Measurements from ENCODE around the gene CARD11.
"Not testable (repeated sequence)": the region's sequence is repeated elsewhere in the genome, so short reads cannot be mapped to it uniquely, and the experiment has no call there.

Gene CARD11

DNA sequence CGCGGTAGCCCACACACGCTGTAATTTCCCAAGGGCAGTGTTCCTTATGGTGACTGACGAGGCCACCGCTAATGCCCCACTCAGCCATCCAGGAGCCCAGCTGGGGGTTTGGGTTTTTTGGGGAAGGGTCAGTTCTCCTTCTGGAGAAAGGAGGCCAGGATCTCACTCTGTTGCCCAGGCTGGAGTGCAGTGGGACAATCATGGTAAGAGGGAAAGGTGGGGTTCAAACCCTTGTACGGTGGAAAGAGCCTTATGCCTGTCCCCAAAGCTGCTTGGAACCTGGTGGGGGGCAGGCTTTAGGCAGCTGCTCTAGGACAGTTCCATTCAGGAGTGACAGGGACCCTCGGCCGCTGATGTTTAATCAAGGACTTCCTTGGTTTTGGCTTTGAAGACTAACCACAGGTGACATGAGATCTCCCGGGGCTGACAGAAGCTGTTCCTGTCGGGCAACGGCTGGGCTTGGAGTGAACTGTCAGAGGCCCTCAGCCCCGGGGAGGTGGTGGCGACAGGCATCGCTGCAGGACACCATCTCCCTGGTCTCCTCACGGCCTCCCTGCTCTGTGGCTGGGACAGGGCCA lies 84.5 kb downstream of the CARD11 start:
- DNase-seq: no peak

DNA sequence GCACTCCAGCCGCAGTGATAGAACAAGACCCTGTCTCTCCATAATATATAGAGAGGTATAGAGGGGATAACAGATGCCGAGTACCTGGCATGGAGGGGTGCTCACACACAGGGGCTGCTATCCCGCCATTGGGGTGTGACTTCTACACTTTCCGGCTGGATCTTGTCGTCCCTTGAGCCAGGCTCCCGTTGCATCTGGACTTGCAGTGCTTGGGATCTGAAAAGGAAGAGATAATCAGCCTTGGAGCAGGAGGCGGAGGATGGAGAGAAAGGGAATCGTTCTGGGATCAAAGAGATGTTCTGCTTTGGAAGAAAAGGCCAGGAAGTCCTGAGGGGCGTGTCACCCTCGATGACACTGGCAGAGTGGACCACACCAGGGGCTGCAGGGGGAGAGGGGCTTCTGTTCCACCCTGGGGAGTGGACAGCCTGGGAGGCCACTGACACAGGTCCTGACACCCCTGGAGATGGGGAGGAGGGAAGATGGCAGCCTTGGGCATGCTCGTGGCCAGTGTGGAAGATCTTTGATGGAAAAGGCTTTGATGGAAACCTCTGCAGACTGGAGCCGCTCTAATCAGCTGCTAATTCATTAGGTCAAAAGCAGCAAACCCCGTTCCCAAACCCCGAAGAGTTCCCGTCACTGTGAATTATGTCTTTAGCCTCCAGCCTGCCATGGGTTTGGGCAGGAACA lies 85.1 kb downstream of the CARD11 start:
- no peak for DNase-seq

DNA sequence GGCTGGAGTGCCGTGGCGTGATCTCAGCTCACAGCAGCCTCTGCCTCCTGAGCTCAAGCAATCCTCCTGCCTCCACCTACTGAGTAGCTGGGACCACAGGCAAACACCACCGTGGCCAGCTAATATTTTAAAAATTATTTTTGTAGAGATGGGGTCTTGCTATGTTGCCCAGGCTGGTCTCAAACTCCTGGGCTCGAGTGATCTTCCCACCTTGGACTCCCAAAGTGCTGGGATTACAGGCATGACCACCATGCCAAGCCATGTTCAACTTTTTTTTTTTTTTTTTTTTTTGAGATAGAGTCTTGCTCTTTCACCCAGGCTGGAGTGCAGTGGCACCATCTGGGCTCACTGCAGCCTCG lies 86.3 kb downstream of the CARD11 start:
- DNase-seq: not testable (repeated sequence)

DNA sequence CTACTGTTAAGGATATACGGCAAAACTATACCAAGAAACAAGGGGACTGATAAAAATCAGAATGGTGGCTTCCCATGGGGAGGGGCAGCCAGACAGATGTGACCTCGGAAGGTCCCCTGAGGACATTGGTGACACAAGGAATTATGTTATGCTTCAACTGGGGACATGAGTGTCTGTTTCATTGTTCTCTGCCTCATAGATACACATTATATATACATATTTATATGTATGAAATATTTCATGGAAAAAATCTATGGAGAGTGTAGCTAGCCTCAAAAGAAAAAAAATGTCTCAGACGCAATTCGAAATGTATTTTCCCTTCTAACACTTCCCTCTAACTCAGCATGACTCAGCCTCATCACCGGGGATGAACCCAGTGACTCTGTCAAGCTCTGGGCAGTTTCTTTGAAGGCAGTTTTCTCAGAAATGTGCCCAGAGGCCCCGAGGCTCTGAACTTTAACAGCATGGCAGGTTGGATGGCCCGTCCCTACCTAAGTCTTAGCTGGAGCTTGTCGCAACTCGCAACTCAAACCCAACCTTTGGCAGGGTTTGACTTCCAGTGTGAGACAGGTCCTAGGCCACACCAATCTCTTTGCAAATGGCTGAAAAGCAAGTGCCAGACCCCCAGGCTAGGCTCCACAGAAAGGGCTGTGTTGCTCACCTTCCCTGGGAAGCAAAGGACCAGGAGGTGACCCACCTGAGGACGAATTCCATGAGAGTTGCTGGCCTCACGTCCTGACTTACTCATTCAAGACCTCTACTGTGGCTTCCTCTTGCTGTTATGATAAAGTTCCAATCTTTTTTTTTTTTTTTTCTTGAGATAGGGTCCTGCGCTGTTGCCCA lies 86.9 kb downstream of the CARD11 start:
- no peak for DNase-seq

DNA sequence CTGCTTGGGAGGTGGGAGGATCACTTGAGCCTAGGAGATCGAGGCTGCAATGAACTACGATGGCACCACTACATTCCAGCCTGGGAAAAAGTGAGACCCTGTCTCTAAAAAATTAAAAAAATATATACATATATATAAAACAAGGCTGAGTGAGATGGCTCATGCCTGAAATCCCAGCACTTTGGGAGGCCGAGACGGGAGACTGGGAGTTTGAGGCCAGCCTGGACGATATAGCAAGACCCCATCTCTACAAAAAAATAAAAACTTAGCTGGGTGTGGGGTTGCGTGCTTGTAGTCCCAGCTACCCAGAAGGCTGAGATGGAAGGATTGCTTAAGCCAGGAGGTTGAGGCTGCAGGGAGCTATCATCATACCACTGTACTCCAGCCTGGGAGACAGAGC lies 87.6 kb downstream of the CARD11 start:
- no peak for DNase-seq

DNA sequence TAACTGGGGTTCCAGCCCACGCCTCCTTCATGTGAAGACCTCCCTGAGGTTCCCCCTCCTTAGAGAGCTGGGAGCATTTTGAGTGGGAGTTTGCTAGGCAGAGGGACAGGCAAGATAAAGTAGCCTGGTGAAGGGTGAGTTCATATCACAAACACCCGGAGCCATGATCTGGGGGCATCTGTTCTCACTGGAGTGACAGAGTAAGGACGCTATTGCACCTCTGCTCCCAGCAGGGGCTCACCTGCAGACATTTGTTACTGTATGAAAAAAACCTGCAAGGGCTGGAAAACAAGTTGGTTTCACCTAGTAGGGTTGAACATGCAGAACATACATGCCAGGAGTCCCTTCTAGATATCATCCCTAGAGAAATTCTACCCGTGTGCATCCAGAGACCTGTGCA lies 88.4 kb downstream of the CARD11 start:
- DNase-seq: no peak

DNA sequence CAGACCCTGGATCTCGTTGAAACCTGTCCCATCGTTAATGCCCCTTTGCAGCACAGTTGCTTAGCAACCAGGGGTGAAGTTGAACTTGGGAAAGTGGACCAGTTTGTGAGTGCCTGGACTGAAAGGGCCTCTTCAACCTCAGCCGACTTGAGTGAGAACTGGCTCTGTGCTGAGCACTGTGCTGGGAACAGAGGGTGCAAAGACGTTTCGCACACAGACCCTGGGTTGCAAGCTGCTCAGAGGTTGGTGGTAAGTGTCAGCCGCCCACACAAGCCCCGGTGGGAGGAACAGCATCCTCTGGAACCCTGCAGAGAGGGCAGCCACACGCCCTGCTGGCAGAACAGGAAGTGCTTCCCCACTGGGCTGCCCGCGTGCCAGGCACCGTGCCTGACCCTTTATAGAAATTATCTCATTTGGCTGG lies 89.2 kb downstream of the CARD11 start:
- DNase-seq: no peak

DNA sequence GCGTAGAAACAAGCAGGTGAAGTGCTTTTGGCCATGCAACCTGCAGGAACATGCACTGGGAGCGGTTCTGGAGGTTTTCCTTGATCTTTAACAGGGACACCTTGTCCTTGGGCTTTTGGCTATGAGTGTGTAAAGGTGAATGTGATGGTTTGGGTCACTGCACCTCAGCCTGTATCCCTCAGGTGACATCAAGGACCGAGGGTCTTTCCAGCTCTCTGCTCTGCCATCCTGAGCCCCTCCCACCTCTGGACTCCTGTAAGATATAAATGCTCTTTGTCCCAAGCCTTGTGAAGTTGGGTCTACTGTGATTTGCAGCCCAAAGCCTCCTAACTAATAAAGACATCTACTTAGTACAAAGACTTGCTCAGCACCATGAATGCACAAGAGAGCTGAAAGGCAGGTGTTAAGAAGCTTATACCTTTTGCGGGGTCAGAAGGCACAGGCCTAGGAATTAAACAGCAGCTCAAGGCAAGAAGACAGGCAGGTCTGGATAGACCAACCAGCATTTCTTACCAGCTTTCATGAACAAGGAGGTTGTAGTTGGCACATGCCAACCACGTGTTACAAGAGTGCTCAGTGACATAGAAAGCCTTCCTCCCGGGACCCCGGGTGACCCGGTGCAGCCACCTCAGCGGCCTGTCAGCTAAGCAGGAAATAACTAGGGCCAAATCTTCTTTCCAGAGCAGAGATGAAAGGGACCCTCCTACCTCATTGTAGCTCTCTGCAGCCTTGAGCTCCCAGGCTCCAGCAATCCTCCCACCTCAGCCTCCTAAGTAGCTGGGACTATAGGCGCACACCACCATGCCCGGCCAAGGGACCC lies 89.9 kb downstream of the CARD11 start:
- no peak for DNase-seq

DNA sequence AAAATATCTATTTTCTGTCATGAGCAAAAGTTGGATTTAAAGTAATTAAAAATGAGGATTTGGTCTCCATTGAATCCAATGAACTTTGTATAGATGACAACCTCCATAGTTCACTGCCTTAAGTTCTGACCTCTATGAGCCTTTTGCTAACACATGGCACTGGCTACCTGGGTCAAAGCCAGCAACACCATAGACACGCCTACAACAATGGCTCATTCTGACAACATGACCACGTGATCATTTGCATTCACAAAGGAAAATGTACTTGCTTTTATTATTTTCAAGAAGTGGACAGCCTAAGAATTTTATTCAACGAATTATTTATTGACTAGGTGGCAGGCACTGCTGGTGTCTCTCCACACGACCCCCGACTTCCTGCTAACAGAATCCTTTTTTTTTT lies 90.6 kb downstream of the CARD11 start:
- DNase-seq: no peak

DNA sequence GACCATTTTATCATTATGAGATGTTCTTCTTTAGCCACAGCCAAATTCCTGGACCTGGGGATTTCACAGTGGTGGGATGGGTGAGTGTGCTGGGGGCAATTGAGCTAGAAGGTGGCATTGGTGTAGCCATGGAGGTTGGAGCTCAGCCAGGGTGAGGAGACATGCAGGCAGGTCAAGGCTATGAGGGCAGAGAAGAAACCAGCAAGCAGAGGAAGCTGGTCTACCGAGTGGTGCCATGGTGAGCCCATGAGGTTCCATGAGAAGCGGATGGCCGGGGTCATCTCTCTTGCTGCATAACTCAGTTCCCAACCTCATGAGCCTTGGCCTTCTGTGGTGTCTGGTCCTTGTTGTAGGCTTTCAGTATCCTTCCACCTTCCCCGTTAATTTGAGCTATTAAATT lies 91.4 kb downstream of the CARD11 start:
- DNase-seq: no peak

DNA sequence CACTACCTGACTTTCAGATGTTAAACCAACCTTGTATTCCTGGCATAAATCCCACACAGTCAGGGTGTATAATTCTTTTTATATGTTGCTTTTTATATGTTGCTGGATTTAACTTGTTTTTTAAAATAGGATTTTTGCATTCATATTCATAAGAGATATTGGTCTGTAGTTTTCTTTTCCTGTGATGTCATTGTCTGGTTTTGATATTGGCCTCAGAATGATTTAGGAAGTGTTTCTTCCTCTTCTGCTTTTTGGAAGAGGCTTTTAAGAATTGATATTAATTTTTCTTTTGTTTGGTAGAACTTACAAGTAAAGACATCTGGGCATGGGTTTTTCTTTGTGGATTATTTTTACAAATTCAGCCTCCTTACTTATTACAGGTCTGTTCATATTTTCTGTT lies 93.1 kb downstream of the CARD11 start:
- DNase-seq: no peak

DNA sequence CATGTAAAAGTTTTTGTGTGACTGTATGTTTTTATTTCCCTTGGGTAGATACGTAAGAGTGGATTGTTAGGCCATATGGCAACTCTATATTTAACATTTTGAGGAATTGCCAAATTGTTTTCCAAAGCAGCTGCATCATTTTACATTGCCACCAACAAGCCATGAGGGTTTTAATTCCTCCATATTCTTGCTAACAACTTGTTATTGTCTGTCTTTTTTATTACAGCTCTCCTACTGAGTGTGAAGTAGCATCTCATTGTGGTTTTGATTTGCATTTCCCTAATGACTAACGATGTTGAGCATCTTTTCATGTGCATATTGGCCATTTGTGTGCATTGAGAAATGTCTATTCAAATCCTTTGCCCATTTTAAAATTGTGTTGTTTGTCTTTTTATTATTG lies 94.9 kb downstream of the CARD11 start:
- DNase-seq: no peak

DNA sequence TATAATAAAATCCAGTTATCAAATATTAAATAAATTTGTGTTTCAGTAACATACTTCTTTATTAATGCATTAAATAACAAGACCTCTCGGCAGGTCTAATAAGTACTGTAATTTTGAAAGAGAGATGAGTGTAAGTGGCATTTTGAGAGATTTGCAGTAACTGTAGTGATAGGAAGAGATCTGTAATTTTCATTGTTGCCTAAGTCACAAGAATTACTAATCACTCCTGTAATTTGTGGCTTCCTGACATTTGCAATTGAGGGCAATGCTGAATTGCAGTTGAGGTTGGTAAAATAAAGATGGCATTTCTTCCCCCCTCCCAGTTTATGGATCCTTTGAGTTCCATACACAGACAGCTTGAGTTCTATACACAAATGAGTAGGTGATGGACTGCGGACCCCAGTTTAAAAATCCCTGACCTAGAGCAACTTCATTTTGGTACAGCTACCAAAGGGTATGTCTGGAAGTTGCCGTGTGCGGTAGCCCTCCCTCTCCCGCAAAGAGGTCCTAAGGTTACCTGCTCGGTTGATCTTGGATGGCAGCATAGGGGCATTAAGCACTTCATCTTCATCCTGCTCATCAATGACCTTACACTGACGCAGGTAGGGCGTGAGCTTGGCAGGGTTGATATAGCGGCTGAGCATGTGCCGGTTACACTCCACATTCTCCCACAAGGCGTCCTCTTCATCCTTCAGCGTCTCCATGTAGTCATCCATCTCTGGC lies 96.4 kb downstream of the CARD11 start:
- no peak for DNase-seq

DNA sequence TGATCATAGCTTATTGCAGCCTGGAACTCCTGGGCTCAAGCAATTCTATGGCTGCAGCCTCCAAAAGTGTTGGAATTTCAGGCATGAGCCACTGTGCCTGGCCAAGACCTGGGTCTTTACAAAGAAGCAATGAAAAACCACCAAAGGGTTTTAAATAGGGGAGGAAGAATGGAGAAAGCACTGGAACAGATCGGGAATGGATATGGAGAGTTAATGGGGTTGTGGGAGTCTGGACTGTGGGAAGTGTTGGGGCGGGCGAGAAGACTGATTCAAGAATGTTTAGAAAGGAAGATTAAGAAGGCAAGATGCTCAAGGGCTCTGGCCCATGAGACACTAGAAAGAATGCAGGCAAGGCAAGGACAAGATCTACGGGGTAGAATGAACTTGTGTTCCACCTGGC lies 98.5 kb downstream of the CARD11 start:
- no peak for DNase-seq

DNA sequence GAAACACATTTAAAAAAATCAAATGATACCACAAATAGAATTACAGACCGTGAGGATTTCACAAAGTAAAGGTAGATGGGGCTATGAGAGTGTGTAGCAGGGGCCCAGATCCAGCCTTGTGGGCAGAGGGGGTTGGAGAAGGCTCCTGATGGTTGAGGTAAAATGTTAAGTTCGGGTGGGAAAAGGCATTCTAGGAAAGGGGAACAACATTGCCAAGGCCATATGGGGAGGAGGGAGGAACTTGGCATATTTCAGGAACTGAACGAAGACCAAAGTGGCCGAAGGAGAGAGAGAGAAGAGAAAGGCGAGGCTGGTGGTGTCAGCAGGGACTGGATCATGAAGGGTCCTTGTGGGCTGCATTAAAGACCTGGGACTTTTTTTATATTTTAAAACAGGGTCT lies 98.9 kb downstream of the CARD11 start:
- DNase-seq: no peak

DNA sequence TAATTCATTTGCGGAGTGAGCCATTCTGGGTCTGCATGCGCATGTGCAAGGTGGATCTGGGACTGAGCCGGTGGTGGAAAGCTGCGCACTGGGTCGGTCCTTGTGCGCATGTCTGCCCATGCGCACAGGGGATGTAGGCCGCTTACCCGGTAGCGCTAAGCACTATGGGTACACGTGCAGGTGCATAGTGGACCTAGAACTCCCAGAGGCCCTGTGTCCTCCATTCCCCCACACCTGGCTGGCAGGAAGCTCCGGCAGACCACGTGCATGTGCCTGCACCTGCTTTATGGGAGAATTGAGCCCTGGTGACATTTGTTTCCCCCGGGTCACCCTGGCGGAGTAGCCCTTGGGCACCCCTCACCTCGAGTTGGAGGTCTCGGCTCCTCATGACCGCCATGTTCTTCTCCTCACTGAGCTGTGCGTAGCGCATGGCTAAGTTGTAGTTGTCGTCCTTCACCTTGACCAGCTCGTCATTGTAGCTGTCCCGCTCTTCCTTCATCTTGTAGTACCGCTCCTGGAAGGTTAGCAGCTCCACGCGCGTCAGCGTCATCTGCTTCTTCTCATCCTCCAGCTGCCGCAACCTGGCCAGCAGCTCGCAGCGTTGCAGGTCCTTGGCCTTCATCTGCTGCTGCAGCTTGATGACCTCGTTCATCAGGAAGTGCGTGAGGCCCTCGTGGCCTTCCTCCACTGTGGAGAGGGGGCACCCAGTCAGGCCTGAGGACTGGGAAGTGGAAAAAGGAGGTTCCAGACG lies 99.6 kb downstream of the CARD11 start:
- no peak for DNase-seq

DNA sequence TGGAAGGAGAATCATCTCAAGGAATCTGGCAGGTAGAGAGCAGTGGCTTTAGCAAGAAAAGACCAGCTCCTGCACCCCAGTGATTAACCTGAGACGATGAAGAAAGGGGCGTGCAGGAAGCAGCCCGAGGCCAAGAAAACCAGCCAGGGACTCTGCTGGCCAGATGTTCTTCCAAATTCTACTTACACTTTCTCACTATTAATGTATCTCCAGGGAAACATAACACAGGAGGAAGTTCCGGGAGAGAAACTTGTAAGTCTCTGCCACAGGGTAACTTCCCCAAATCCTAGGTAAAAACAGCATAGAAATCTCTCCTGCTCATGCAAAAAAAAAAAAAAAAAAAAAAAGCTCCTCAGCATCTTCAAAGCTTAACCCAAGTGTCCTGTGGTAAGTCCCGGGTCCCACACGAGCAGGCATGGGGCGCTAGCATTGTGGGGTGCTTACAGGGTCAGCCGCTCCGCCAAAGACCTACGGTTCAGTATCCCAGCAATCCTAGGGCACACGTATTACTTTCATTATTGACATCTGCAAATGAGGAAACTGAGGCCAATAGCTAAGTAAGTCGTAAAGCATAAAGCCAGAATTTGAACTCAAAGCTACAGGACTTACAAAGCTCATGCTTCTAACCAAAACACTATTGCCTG lies 102.3 kb downstream of the CARD11 start:
- no peak for DNase-seq

DNA sequence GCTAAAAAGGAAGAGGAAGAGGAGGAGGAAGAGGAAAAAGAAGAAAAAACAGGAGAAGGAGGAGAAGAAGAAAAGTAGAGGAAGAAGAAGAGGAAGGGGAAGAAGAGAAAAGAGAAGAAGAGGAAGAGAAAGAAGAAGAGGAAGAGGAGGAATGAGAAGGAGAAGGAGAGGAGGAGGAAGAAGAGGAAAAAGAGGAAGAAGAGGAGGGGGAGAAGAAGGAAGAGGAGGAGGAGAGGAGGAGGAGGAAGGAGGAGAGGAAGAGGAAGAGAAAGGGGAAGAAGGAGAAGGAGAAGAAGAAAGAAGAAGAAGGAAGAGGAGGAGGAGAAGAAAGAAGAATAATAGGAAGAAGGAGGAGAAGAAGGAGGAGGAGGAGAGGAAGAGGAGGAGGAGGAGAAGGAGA lies 103.2 kb downstream of the CARD11 start:
- DNase-seq: no peak

DNA sequence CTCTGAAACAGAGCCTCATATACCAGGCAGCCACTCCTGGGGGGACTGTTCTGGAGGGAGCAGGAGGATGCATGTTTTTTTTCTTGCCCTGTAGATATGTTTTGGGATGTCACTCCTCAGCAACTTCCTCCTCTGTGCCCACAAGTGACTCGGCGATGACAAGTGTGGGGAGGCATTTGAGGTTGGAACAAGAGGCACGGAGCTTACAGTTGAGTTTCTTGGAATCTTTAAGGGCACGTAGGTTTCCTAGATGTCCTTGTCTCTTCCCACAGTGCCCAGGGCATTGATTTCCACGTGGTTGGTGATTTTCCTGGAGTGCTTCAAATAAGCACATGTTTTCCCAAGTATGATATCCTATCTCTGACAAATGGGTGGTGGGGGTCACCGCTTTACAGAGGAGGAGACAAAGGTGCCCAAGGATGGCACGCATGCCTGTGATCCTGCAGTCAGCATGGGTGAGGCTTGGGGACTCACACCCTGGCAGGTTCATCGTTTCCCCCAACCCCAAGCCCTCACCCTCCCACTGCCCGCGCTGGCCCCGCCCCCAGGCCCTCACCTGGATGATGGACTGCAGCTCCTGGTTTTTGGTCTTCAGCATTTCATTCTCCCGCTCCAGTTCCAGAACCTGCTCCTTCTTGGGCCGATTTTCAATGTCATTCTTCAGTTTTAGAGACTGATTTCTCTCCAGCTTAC lies 104.3 kb downstream of the CARD11 start:
- no peak for DNase-seq

DNA sequence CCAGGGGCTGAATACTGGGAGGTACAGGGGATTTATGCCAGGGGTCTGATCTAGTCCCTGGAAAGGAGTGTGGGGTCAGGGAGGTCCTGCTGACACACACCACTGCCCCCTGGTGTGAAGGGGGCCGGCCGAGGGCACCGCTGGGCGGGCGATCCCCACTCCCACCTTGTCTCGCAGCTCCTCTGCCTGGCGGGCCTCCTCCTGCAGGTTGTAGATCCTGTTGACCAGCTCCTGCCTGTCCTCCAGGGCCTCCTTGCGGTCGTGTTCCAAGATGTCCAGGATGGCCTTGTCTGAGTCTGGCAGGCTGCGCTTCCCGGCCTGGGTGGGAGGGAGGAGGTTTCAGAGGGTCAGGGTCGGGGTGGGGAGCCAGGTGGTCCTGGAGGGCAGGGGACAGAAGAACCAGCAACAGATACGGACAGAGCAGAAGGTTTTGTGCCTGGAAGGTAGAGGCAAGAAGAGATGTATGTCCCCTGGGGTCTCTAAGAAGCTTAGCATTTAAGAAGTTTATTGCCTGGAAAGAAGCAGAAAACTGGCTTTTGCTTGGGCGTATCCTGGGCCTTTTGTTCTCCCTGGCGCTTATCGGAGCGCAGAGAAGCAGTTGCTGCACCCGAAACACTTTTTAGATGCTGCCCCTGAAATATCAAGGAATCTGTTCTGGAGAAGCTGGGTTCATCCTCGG lies 105.0 kb downstream of the CARD11 start:
- no peak for DNase-seq
